ENCODE results near the gene NTNG1.
"Not testable (repeated sequence)": the region's sequence is repeated elsewhere in the genome, so short reads cannot be mapped to it uniquely, and the experiment has no call there.

NTNG1 gene

GRCh38 chr1:107202007-107202406, 61.2 kb downstream of the NTNG1 start:
- no peak for DNase-seq

DNA sequence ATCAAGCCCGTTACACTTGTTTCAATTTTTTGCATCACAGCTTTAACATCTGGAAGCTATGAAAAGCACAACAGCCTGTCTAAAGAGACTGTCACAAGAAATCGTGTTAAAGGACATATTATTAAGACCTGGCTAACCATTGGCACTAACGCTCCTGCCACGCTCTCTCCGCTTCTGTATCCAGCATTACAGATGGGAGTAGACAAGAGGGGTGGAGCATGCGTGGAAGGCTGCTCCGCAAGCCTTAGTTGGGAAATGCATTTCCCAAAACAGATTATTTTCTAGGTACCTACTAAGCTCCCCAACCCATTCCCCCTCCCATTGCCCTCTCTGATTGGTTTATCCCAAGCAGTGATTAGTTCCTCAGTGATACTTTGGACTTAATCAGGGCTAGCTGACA, 72.4 kb downstream of the NTNG1 start:
- no peak for DNase-seq

DNA sequence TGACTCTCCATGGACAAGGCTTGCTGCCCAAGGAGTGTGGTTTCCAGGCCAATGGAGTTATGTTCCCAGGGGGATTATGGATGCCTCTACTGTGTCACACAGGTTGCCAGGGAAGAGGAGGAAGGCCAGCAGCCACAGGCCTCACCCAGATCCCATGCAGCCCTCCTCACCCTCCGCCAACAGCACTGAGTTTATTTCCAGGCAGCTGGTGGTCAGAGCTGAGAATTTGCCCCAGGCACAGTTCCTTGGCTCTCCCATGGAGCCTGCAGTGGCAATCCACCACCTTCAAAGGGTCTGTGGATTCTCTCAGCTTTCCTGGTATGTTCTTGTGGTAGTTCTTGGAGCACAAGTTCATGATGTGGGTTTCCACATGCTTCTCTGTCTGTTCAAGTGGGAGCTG, 79.2 kb downstream of the NTNG1 start:
- no peak for DNase-seq

DNA sequence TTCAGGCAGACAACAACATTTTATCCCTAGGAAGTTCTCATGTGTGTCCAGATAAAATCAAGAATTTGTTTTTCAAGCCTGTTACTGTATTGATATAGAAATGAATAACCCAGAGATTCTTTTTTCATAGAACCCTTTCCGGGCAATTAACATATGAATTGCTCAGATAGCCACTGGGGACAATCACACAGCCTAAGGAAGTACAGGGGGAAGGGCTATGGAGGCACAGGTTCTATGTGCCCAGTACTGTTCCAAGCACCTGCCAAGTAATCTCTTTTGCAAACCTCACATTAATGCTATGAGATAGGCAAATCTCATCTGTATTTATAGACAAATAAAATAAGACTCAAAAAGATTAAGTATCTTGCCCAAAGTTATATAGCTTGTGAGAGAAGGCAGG, 84.9 kb downstream of the NTNG1 start:
- no peak for DNase-seq

GRCh38 chr1:107228704-107229371, 88.0 kb downstream of the NTNG1 start:
- DNase-seq: no peak

GRCh38 chr1:107229711-107230110, 88.9 kb downstream of the NTNG1 start:
- DNase-seq: no peak

- DNase-seq: no peak
Measured at GRCh38 chr1:107230121-107230520, 89.3 kb downstream of the NTNG1 start.

DNA sequence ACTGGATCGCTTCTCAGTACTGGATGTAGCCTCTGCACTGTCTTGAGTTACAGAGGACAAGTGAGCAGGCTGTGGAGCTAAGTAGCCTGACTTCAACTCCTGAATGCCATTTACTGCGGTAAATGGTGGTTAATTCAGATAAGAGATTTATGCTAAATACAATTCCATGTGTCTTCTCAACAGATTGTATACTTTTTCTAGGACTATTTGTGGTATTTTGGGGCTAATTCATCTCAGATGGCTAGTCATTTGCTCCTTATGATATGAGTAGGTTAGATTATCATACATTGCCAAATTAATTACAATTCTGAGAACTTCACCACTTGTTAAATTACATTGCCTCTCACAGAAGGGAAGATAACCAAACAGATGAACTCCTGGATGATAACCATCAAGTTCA, 90.5 kb downstream of the NTNG1 start:
- no peak for DNase-seq

- no peak for DNase-seq
Measured at GRCh38 chr1:107232426-107232825, 91.6 kb downstream of the NTNG1 start.

- not testable (repeated sequence) for DNase-seq
Measured at GRCh38 chr1:107236760-107237159, 95.9 kb downstream of the NTNG1 start.

DNA sequence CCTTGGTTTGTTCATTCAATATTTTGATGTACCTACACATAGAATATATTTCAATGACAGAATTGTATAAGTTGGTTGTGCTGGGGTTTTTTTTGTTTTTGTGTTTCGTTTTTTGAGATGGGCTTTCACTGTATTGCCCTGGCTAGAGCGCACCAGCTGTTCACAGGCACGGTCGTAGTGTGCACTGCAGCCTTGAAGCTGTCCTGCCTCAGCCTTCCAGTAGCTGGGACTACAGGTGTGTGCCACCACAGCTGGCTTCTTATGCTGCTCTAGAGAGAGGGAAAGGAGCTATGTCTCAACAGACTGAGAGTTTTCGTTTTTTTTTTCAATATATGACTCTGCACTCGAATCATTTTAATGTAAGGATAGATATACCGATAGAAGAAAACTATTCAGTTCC, 102.6 kb downstream of the NTNG1 start:
- no peak for DNase-seq

DNA sequence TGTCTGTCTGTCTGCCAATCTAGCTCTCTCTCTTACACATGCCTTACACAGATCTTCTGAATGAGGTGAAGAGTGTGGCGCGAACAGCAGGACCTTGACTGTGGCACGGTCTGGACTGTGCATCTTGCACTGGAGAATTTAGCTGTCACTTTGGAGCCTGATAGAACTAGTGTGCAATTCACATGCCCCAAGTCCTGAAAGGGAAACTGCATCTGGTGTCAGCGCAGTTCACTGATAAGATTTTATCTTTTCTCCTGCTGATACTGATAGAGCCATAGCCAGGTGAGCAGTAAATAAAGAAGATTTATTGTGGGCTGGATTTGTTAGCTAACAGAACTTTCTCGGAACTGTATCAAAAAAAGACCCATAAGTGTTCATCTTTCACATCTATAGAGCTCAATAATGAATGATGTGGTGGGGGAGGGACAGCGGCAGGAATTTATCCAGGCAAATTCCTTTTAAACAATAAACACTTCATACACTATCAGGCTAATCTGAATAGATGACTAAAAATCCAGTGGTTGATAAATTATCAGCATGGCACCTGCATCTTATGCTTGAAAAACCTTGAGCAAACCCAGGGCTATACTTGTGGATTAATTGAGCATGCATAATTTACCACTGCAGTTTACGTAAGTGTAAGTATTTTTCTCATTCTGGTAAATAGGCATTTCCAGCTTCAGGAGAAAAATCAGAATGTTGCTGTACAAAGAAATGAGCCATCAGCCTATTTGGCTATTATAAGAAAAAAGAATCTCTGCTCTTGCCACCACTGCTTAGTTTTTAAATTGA, 104.1 kb downstream of the NTNG1 start:
- no peak for DNase-seq

DNA sequence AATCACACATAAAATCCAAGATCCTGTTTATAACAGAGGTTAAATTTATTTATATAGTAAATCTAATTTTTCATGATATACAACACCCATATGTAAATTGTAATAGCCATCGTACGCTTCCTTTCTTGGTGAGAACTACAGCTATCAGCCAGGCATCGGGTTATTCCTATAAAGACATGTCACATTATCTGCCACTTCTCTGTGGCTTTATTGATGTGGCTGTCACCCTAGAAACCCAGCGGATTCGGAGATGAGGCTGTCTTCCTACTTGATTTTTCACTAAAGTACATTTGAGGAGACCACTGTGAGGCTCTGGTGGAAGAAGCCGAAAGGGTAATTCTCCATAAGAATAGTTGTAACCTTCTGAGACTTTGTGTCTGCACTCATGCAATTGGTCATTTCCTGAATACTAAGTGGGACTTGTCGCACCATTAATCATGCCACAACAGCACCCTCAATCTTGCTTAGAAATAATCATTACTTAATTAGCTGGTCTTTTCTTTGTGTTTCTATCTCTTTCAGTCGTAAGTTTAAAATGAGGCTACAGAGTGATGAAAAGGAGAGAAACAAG, 106.0 kb downstream of the NTNG1 start:
- DNase-seq: no peak

GRCh38 chr1:107247679-107248078, 106.8 kb downstream of the NTNG1 start:
- no peak for DNase-seq

DNA sequence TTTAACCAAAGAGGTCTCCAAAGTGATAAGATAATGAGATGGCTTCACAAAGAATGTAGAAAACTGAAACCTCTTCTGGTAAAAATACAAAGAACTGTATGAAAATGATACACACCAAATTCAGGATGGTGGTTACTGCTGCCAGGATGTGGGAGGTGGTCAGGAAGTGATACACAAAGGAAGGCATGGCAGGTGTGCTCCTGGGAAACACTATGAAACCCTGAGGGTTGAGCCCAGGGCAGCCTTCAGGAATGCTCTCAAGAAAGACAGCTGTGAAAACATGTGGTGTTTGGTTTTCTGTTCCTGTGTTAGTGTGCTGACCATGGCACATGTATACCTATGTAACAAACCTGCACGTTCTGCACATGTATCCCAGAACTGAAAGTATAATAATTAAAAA, 109.3 kb downstream of the NTNG1 start:
- DNase-seq: no peak

DNA sequence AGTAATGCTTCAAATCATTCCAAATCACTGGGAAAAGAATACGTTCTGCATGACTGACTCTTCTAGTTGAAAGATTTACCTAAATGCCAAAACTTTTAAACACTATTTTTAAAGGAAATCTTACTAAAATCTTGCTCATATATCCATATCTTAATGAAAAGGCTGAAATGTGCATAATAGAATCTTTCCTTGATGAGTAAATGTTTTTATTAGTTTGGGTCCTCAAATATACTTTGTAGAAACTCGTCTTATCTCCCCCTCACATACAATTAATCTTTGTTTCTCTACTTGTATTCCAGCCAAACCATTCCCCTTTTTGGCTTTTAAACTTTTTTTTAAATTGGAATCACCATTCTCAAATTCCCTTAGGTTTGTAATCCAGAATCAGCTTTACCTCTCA, 110.2 kb downstream of the NTNG1 start:
- DNase-seq: no peak

GRCh38 chr1:107251839-107252238, 111.0 kb downstream of the NTNG1 start:
- DNase-seq: no peak

- DNase-seq: no peak
Measured at GRCh38 chr1:107252271-107252670, 111.4 kb downstream of the NTNG1 start.

- no peak for DNase-seq
Measured at GRCh38 chr1:107254306-107254705, 113.5 kb downstream of the NTNG1 start.

DNA sequence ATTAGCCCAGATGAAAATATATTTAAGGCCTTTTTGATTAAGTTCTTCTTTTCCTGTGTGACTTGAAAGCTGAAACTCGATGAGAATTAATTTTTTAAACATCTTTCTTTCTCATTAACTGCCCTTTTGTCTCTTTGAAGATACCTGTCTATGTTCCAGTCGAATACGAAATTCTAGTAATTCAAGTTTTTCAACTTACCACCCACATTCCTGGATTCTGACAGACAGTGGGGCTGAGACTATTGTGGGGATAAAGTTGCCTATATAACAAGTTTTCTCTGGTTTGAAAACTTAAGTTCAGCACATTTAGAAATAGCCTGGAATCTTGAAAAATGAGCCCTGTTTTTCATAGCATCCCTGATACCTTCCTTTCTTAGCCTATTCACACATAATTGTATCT, 114.6 kb downstream of the NTNG1 start:
- no peak for DNase-seq

DNA sequence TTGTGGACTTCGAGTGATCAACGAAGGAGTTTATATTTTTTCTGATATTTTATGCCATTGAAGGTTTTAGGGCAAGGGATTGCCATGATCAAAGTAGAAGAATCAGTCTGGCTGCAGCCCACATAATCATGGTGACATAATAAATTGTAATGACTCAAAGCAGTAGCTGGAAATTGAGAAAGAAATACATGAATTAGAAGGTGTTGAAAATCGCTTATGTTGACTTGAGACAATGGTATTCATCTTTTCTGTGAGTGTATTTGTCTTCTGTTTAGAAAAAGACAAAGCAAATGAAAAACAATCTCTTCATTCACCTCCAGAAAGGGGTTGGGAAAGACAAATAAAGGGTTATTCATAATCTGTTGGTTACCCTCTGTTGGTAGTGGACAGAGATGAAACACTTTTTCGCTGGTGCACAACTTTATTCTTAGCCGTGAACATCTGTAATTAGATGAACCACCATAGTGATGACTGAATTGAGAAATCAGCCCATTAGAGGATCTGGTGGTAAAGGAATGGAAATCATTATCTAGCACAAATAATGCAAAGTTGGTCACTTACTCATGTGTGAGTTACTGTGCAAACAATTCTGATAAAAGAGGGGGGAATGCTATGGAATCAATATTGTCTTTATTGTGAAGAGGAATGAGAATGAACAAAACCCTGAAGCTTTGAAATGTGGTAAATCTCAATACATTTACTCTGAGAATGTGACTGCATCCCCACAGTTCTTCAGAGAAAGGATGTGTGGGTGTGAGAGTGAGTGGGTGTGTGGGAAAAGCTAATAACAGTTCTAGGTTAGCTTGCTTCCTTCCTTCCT, 121.8 kb downstream of the NTNG1 start:
- DNase-seq: no peak

GRCh38 chr1:107263291-107263915, 122.6 kb downstream of the NTNG1 start:
- DNase-seq: no peak

DNA sequence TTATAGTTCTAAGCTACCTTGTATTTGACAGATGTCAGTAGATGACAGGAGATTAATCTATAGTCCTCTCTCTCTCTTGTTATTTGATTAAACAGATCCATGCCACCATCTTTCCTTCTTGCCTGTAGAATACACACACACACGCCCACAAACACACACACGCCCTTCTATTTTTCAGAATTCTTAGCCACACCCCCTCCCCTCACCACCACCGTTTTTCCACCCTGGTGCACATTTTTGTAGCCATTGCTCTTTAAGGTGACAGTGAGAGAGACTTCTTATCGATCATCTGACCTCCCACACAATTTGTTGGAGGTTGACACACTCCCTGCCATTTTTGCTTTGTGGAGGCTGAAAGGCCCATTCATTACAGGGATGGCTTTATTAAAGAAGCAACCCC, 123.2 kb downstream of the NTNG1 start:
- no peak for DNase-seq

Measured in activated CD4-positive, alpha-beta T cell treated with anti-CD3 and anti-CD28 coated beads, Interleukin-2, amount 50 U/mL, for 1 hour (primary cell).